ENCODE measurements around the gene INAFM1. TPM values are rescaled to one million over a fixed set of nuclear protein-coding genes. Genes with fewer than 3 reads are reported as not detected.

INAFM1 gene
- total RNA-seq, result 100 to 1,000 TPM in 1 of 9 donors, 10 to 100 TPM in 7, 1 to 10 TPM in 1; 6.9 to 183 (median 61.7) TPM
- polyA plus RNA-seq, result 100 to 1,000 TPM in 1 of 3 donors, 10 to 100 TPM in 1, 1 to 10 TPM in 1; 7.8 to 144 (median 62.0) TPM
- long read RNA-seq, donor 1, transcript INAFM1-201 (1 exons, 1,255 nt), result major isoform, 6 of 6 reads
- long read RNA-seq, donor 1, partial matches to known transcripts, result 0 of 6 reads
- long read RNA-seq, donor 1, other reads (novel, unspliced or antisense), result 0 of 6 reads
- long read RNA-seq, donor 2, transcript INAFM1-201 (1 exons, 1,255 nt), result major isoform, 6 of 6 reads
- long read RNA-seq, donor 2, partial matches to known transcripts, result 0 of 6 reads
- long read RNA-seq, donor 2, other reads (novel, unspliced or antisense), result 0 of 6 reads
- long read RNA-seq, donor 3, transcript INAFM1-201 (1 exons, 1,255 nt), result major isoform, 6 of 6 reads
- long read RNA-seq, donor 3, partial matches to known transcripts, result 0 of 6 reads
- long read RNA-seq, donor 3, other reads (novel, unspliced or antisense), result 0 of 6 reads
- long read RNA-seq, donor 4, transcript INAFM1-201 (1 exons, 1,255 nt), result major isoform, 13 of 22 reads
- long read RNA-seq, donor 4, partial matches to known transcripts, result 0 of 22 reads
- long read RNA-seq, donor 4, other reads (novel, unspliced or antisense), result 9 of 22 reads
- long read RNA-seq, donor 5, transcript INAFM1-201 (1 exons, 1,255 nt), result major isoform, 329 of 339 reads
- long read RNA-seq, donor 5, partial matches to known transcripts, result 0 of 339 reads
- long read RNA-seq, donor 5, other reads (novel, unspliced or antisense), result 10 of 339 reads
- long read RNA-seq, donor 6, transcript INAFM1-201 (1 exons, 1,255 nt), result major isoform, 14 of 22 reads
- long read RNA-seq, donor 6, partial matches to known transcripts, result 0 of 22 reads
- long read RNA-seq, donor 6, other reads (novel, unspliced or antisense), result 8 of 22 reads
- long read RNA-seq, donor 7, transcript INAFM1-201 (1 exons, 1,255 nt), result major isoform, 6 of 6 reads
- long read RNA-seq, donor 7, partial matches to known transcripts, result 0 of 6 reads
- long read RNA-seq, donor 7, other reads (novel, unspliced or antisense), result 0 of 6 reads
- long read RNA-seq, donor 8, transcript INAFM1-201 (1 exons, 1,255 nt), result major isoform, 8 of 8 reads
- long read RNA-seq, donor 8, partial matches to known transcripts, result 0 of 8 reads
- long read RNA-seq, donor 8, other reads (novel, unspliced or antisense), result 0 of 8 reads
- long read RNA-seq, donor 9, partial matches to known transcripts, result 0 of 2 reads
- long read RNA-seq, donor 9, other reads (novel, unspliced or antisense), result 0 of 2 reads
- long read RNA-seq, donor 10, partial matches to known transcripts, result 0 of 4 reads
- long read RNA-seq, donor 10, other reads (novel, unspliced or antisense), result 0 of 4 reads

GRCh38 chr19:47274071-47274890 lies at the start of gene INAFM1:
Gene INAFM1 (plus strand): TSS chr19:47274885. CDS start chr19:47274920, 35 bp downstream.
- Histone ChIP-seq H3K4me3 (peak within 1 kb of the TSS; percentile 30 to 67 (median 48)), H3K27ac (peak within 1 kb of the TSS; percentile 80 to 99 (median 97)), H3K9me3 (replicated peaks in 1 of 3) (no peaks in the 10 kb centered on the region), H3K36me3 (replicated peaks in 1 of 2) (peaks cover 0 to 20% of the 10 kb centered on the region in 2 donors), H3K4me1 (replicated peaks in 1 of 2) (peaks cover 21 to 27% of the 10 kb centered on the region in 2 donors), H3K27me3 (no peaks in the 10 kb centered on the region)
- peak; percentile 97 to 100 (median 98) for DNase-seq
- intact Hi-C loops (cut with DNase I), result no loop called here
- 0 to 4% (median 1%) methylated on average over 17 to 65 of the region's 72 CpGs for WGBS, 4 donors
- TF ChIP-seq CTCF (IDR thresholded peaks at IDR 0.05), result no peak
- TF ChIP-seq POLR2A (IDR thresholded peaks at IDR 0.05), result peak; percentile 12 to 64

- TF ChIP-seq CTCF (IDR thresholded peaks at IDR 0.05), result peak in 5 of 6 experiments; percentile 22 to 71 (median 62)
- TF ChIP-seq POLR2A (IDR thresholded peaks at IDR 0.05), result peak; percentile 100
- Histone ChIP-seq H3K27me3 (no peaks in the 10 kb centered on the region), H3K9me3 (replicated peaks in 1 of 3) (no peaks in the 10 kb centered on the region), H3K27ac (peak overlapping the region; percentile 94 to 100 (median 99)), H3K36me3 (replicated peaks in 1 of 2) (peaks cover 0 to 14% of the 10 kb centered on the region in 2 donors), H3K4me1 (replicated peaks in 1 of 2) (peaks cover 21 to 25% of the 10 kb centered on the region in 2 donors), H3K4me3 (peak overlapping the region in 2 of 4 donors; percentile 42 to 96)
- peak; percentile 86 to 94 (median 91) for DNase-seq
- intact Hi-C loops (cut with DNase I), result no loop called here
- WGBS, 4 donors, result 2 to 22% (median 5%) methylated on average over 7 to 59 of the region's 59 CpGs
Observed at GRCh38 chr19:47225746-47226425, 48.8 kb upstream of the INAFM1 start.

Data from adrenal gland (tissue), 19 donors.